OCI-LY7 (cell line): ENCODE measurements around the gene PARP2. TPM values are rescaled to one million over a fixed set of nuclear protein-coding genes. Genes with fewer than 3 reads are reported as not detected.

Experiments
- BruUV-seq: library from RNA; stranded (reverse); fragments of 400-500 nt; replicated peaks from 2 replicates; lab custom pipeline; 2021; lab: Mats Ljungman, UMichigan
- CTCF ChIA-PET: fragments of 300-600 bp; sonication (Branson Sonifier 250); formaldehyde crosslinking; loops from one replicate; lab custom pipeline; 2022; ENCODE audit warnings: antibody characterized with exemption; ENCODE audit not compliant: unreplicated experiment; lab: Charles Lee
- POLR2A ChIA-PET: fragments of 300-600 bp; sonication (Branson Sonifier 250); formaldehyde crosslinking; loops from one replicate; lab custom pipeline; 2022; ENCODE audit warnings: antibody characterized with exemption; lab: Charles Lee
- DNase-seq: peaks from one replicate; pipeline ENCODE4 v3.0.0-alpha.2; 2015; ENCODE audit warnings: low spot score
- H2AFZ ChIP-seq: fragments of 200-600 bp; sonication (generic), shearing (Covaris generic); 2 replicates; pipeline ENCODE4 v1.6.1; 2014; ENCODE audit warnings: mild to moderate bottlenecking, antibody characterized with exemption, low read length, moderate library complexity
- H3K27ac ChIP-seq: fragments of 200-600 bp; sonication (generic); 2 replicates; pipeline ENCODE4 v1.5.1; 2014; ENCODE audit warnings: mixed run types, low read depth, mild to moderate bottlenecking, moderate library complexity, low read length, inconsistent platforms; ENCODE audit not compliant: poor library complexity, severe bottlenecking
- H3K36me3 ChIP-seq: fragments of 200-600 bp; sonication (generic); 2 replicates; pipeline ENCODE4 v1.6.1; 2014; ENCODE audit warnings: mild to moderate bottlenecking, antibody characterized with exemption, low read length, moderate library complexity, mixed read lengths; ENCODE audit not compliant: insufficient read depth
- H3K4me1 ChIP-seq: fragments of 200-600 bp; sonication (generic); 2 replicates; pipeline ENCODE4 v1.5.1; 2014; ENCODE audit warnings: mild to moderate bottlenecking, low read length; ENCODE audit not compliant: insufficient read depth, poor library complexity, severe bottlenecking
- H3K4me2 ChIP-seq: fragments of 200-600 bp; sonication (generic); 2 replicates; pipeline ENCODE4 v1.6.1; 2014; ENCODE audit warnings: mild to moderate bottlenecking, low read length
- H3K4me3 ChIP-seq: fragments of 200-600 bp; sonication (generic); 2 replicates; pipeline ENCODE4 v1.5.1; 2014; ENCODE audit warnings: mild to moderate bottlenecking, low read depth, low read length; ENCODE audit not compliant: poor library complexity, severe bottlenecking
- H3K79me2 ChIP-seq: fragments of 200-600 bp; sonication (generic); 2 replicates; pipeline ENCODE4 v1.6.1; 2016; ENCODE audit warnings: low read depth, mild to moderate bottlenecking, low read length, moderate library complexity, mixed read lengths; ENCODE audit not compliant: insufficient read depth
- H3K9me2 ChIP-seq: fragments of 200-600 bp; sonication (generic); 2 replicates; pipeline ENCODE4 v1.6.1; 2016; ENCODE audit warnings: mild to moderate bottlenecking, low read length, mixed read lengths; ENCODE audit not compliant: insufficient read depth
- H3K9me3 ChIP-seq: fragments of 200-600 bp; sonication (generic); 2 replicates; pipeline ENCODE4 v1.6.1; 2014; ENCODE audit warnings: mild to moderate bottlenecking, mixed run types, low read length, mixed read lengths
- H4K20me1 ChIP-seq: fragments of 200-600 bp; sonication (generic); 2 replicates; pipeline ENCODE4 v1.6.1; 2014; ENCODE audit warnings: mild to moderate bottlenecking, antibody characterized with exemption, low read length, moderate library complexity, mixed read lengths; ENCODE audit not compliant: insufficient read depth
- EZH2phosphoT487 ChIP-seq: fragments of 200-600 bp; sonication (generic); IDR thresholded peaks from 2 replicates; pipeline ENCODE4 v1.6.1; 2018; ENCODE audit warnings: low read depth, borderline replicate concordance, mild to moderate bottlenecking, mixed run types, antibody characterized with exemption, low read length, moderate library complexity, mixed read lengths
- intact Hi-C: fragments of 100-400 bp; cut with micrococcal nuclease; formaldehyde crosslinking; loops from one replicate; pipeline ENCODE4 v1.10.0; 2022; ENCODE audit not compliant: unreplicated experiment
- total RNA-seq, 2 experiments: library from RNA; depleted of rRNA in 1 of 2; stranded (reverse); fragments of >200 nt in 1 of 2; shearing (Covaris generic) in 1 of 2; gene quantifications; 2 replicates each; pipeline ENCODE4 v1.2.3, GENCODE V29; 2014 to 2022
- TF ChIP-seq, protein P1 (sequence below): fragments of 200-600 bp; sonication (generic); conservative IDR thresholded peaks from 2 replicates; pipeline ENCODE4 v1.5.1; 2014; ENCODE audit warnings: mild to moderate bottlenecking, antibody characterized with exemption, low read length, moderate library complexity, mixed read lengths

The PARP2 gene
- total RNA-seq, 2 experiments from 2014 or later: 44.4 to 55.4 TPM

DNA sequence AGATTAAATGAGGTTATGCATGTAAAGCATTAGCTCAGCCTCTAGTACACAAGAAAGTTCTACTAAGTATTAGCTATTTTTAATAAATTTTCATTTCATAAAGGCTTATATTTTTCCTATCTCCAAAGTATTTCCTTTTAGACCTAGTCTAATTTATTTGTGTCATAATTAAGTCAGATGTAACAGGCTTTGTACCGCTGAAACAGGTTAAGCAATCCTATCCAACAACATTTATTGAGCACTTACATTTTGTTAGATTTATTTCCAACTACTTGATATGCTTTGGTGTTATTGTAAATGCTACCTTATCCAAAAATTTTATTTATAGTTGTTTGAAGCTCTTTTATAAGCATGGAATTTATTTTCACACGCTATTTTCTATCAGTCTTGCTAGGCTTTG lies 1.8 kb upstream of the PARP2 start:
- Histone ChIP-seq H4K20me1 (no peaks in the 10 kb centered on the region), H3K4me1 (peaks cover 16% of the 10 kb centered on the region), H3K79me2 (peaks cover 16% of the 10 kb centered on the region), H3K27ac (peak overlapping the region; percentile 91), H3K9me2 (no peaks in the 10 kb centered on the region), H3K4me3 (peak overlapping the region; percentile 81), H3K9me3 (no peaks in the 10 kb centered on the region), H2AFZ (peak overlapping the region; percentile 98), H3K4me2 (peak overlapping the region; percentile 67), H3K36me3 (peaks cover 19% of the 10 kb centered on the region)
- intact Hi-C loops: loop anchor here (2.0 kb wide), 1 partner anchor 341 kb away; no protein-coding TSS in a partner anchor
- CTCF ChIA-PET: no interaction called here
- TF ChIP-seq, protein P1, sequence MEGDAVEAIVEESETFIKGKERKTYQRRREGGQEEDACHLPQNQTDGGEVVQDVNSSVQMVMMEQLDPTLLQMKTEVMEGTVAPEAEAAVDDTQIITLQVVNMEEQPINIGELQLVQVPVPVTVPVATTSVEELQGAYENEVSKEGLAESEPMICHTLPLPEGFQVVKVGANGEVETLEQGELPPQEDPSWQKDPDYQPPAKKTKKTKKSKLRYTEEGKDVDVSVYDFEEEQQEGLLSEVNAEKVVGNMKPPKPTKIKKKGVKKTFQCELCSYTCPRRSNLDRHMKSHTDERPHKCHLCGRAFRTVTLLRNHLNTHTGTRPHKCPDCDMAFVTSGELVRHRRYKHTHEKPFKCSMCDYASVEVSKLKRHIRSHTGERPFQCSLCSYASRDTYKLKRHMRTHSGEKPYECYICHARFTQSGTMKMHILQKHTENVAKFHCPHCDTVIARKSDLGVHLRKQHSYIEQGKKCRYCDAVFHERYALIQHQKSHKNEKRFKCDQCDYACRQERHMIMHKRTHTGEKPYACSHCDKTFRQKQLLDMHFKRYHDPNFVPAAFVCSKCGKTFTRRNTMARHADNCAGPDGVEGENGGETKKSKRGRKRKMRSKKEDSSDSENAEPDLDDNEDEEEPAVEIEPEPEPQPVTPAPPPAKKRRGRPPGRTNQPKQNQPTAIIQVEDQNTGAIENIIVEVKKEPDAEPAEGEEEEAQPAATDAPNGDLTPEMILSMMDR: no peak
- no peak for TF ChIP-seq EZH2phosphoT487
- BruUV-seq: no TSS peak
- DNase-seq: no peak
- POLR2A ChIA-PET: interaction anchor here (0.5 to 5.3 kb wide), 20 partner anchors 8 to 1965 kb away, joined by 3 to 76 read pairs (median 4); partner anchors contain the start of genes APEX1, CCNB1IP1, PIP4P1 and PNP

DNA sequence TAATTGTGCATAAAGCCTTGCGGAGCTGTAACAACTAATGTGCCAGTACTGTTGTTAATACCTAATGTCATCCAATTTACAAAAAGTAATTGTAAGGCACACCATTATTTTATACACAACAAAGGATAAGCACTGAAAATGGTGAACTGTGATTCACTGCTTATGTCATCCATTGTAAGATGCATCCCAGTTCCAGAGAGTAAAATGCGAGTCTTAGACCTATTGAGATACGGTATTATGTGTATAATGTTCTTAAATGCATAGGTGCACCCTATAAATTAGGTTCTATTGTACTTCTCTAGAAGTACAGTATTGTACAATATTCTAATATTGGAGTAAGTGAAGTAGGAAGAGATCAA lies 406 bp downstream of the PARP2 start:
- CTCF ChIA-PET: interaction anchor here (0.6 to 1.7 kb wide), 4 partner anchors 11 to 266 kb away, joined by 3 to 11 read pairs (median 7); partner anchors contain the start of gene CCNB1IP1
- TF ChIP-seq, protein P1: no peak; the same call in none of the 2 replicates
- no peak for TF ChIP-seq EZH2phosphoT487
- H3K4me2 ChIP-seq: peak overlapping the region; percentile 74
- POLR2A ChIA-PET: interaction anchor here (0.8 to 5.3 kb wide), 14 partner anchors 11 to 126 kb away, joined by 3 to 76 read pairs (median 7); partner anchors contain the start of genes APEX1, CCNB1IP1, PIP4P1 and PNP
- peak overlapping the region; percentile 91 for H3K27ac ChIP-seq
- intact Hi-C loops: loop anchor here (1.0 to 2.0 kb wide), 8 partner anchors 11 to 339 kb away; partner anchors contain the start of genes CCNB1IP1, OSGEP, PIP4P1 and PNP
- peaks cover 16% of the 10 kb centered on the region for H3K79me2 ChIP-seq
- TSS peak; percentile 87 for BruUV-seq
- peak overlapping the region; percentile 87 for H2AFZ ChIP-seq
- peaks cover 38% of the 10 kb centered on the region for H3K36me3 ChIP-seq
- H3K4me1 ChIP-seq: peaks cover 16% of the 10 kb centered on the region
- H3K9me3 ChIP-seq: no peaks in the 10 kb centered on the region
- H4K20me1 ChIP-seq: no peaks in the 10 kb centered on the region
- peak overlapping the region; percentile 81 for H3K4me3 ChIP-seq
- no peak for DNase-seq
- no peaks in the 10 kb centered on the region for H3K9me2 ChIP-seq

DNA sequence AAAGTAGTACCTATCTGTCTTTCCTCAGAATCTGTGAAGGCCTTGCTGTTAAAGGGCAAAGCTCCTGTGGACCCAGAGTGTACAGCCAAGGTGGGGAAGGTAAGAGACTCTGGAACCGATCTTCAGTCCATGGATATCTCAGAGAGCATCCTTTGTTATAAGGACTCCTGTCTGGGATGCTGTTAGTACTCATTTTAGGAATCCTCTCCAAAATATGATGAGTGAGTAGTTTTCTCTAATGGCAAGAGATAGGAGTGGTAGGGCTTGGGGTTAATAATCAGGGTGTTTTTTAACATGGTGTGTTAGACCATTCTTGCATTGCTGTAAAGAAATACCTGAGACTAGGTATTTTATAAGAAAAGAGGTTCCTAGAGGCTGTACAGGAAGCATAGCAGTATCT lies 1.9 kb downstream of the PARP2 start:
- Histone ChIP-seq H3K79me2 (peaks cover 16% of the 10 kb centered on the region), H3K27ac (no peak overlapping the region), H3K4me2 (no peak overlapping the region), H3K4me1 (peaks cover 16% of the 10 kb centered on the region), H3K9me3 (no peaks in the 10 kb centered on the region), H2AFZ (no peak overlapping the region), H3K9me2 (no peaks in the 10 kb centered on the region), H3K4me3 (no peak overlapping the region), H4K20me1 (no peaks in the 10 kb centered on the region), H3K36me3 (peaks cover 54% of the 10 kb centered on the region)
- ChIA-PET CTCF (no interaction called here), POLR2A (interaction anchor here (1.1 to 5.3 kb wide), 3 partner anchors 52 to 117 kb away, joined by 3 to 58 read pairs (median 4); partner anchors contain the start of gene PIP4P1)
- intact Hi-C loops: no loop called here
- TF ChIP-seq EZH2phosphoT487: no peak
- TF ChIP-seq, protein P1: no peak
- DNase-seq: no peak
- BruUV-seq: no TSS peak
